Head of caudate nucleus (tissue), 42 donors: ENCODE results near the gene HINFP.
"Not testable (repeated sequence)": the region's sequence is repeated elsewhere in the genome, so short reads cannot be mapped to it uniquely, and the experiment has no call there.

Experiments used
- DNase-seq, 42 donors: peaks; one replicate each; pipeline versions ENCODE4 v3.0.0 to v3.0.0-alpha.2; 2020 to 2021; ENCODE audit warnings: mixed read lengths in 7 of 42
- intact Hi-C: fragments of 100-400 bp; cut with DNase I; formaldehyde crosslinking; loops from one replicate; pipeline ENCODE4 v1.15.0; 2022

HINFP gene

DNA sequence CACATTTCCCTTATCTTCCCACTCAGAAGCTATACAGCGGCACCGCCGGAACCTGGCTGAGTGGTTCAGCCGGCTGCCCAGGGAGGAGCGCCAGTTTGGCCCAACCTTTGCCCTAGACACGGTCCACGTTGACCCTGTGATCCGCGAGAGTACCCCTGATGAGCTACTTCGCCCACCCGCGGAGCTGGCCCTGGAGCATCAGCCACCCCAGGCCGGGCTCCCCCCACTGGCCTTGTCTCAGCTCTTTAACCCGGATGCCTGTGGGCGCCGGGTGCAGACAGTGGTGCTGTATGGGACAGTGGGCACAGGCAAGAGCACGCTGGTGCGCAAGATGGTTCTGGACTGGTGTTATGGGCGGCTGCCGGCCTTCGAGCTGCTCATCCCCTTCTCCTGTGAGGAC lies 52.1 kb downstream of the HINFP start:
- intact Hi-C loops = no loop called here

DNA sequence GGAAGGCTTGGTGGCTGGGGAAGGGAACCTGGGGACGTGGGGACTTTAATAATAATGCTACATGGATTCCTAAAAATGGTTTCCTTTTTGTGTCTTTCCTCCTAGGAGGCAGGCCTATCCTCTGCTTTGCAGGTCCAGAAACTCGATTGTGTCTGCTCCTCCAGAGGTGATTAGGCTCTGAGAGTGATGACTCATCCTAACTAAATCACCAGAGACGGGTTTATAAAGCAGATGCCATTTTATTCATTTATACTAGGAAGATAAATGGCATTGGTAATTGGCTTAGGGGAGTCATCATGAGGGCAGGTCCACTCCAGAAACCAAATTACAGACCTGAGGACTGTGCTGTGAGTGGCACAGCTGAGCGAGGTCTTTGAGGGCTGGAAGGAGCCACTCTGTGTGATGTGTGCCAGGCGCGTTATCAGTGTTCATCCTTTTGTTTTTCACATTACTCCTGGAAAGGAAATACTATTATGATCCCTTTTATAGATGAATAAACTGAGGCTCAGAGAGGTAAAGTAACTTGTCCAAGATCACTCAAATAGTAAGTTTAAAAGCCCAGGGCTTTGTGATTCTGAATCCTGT lies 54.2 kb downstream of the HINFP start:
- peak in 5 of 42 donors; percentile 11 to 44 (median 13) for DNase-seq
- intact Hi-C loops = no loop called here

More for the DNA sequence above, 52.1 kb downstream of the HINFP start:
- no peak for DNase-seq

DNA sequence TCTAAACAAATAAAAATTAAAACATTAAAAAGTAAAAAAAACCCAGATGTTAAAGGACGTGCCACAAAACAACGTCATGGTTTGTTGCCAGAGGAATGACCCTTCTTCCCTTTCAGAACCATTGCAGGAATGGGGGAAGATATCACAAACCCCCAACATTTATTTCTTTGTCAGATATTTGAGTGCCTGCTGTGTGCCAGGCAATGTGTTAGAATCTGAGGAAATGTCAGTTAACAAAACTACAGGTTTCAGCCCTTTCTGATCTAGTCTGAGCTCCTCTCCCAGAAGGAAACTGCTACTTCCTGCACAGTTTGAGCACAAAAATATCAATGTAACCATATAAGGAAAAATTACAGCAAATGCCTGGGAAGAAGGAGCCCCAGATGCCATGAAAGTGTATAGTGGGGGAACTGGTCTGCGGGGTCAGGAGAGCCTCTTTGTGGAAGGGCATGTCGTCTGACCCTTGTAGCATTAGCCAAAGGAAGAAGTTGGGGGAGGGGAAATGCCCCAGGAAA lies 56.8 kb downstream of the HINFP start:
- no peak for DNase-seq
- intact Hi-C loops = no loop called here

DNA sequence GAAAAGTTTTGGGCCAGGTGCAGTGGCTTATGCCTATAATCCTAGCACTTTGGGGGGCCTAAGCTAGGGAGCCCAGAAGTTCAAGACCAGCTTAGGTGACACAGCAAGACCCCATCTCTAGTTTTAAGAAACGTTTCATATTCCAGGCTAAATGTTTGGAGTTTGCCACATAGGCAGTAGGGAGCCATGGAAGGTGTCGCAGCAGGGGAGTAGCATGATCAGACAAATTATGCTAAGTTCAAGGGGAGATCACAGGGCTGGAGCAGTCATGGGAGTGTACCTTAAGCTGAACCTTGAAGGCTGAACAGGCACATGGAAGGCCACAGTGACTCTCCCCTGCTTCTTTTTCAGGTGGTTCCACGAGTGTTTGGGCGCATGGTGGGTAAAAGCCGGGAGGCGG lies 58.0 kb downstream of the HINFP start:
- intact Hi-C loops = no loop called here
- no peak for DNase-seq

DNA sequence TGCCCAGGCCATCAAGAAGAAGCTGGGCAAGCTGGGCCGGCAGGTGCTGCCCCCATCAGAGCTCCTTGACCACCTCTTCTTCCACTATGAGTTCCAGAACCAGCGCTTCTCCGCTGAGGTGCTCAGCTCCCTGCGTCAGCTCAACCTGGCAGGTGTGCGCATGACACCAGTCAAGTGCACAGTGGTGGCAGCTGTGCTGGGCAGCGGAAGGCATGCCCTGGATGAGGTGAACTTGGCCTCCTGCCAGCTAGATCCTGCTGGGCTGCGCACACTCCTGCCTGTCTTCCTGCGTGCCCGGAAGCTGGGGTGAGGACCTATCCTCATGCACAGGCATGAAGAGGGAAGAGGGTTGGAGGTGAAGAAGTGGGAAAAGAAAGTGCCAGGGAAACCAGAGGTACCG lies 58.6 kb downstream of the HINFP start:
- intact Hi-C loops = no loop called here
- DNase-seq = no peak

DNA sequence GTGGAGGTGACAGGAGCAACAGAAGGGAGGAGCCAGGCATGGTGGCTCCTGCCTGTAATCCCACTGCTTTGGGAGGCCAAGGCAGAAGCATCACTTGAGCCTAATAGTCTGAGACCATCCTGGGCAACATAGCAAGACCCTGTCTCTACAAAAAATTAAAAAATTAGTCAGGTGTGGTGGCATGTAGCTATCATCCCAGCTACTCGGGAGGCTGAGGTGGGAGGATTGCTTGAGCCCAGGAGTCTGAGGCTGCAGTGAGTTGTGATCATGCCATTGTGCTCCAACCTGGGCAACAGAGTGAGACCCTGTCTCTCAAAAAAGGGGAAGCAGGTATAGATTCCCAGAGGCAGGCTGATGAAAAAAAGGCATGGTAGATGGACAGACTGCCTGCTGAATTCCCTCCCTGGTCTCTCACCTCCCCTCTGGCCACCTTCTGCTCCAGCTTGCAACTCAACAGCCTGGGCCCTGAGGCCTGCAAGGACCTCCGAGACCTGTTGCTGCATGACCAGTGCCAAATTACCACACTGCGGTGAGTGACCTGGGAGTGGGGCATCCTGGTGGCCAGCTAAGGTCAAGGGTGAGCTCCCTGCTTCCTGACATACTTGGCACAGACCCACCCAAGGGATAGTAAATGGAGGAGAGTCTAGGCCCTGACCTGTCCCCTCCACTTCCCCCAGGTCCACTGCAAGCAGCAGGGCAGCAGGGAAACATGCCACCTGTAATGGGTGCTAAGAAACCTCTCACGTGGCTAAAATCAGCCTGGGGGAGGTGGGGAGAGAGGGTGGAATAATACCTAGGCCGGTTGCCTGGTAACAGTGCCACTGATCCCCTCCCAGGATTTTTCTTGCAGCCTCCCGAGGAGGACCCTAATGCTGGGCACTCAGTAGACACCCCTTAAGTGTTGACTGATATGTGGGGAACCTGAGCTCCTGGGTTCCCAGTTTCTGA lies 59.6 kb downstream of the HINFP start:
- DNase-seq = no peak
- intact Hi-C loops = no loop called here

DNA sequence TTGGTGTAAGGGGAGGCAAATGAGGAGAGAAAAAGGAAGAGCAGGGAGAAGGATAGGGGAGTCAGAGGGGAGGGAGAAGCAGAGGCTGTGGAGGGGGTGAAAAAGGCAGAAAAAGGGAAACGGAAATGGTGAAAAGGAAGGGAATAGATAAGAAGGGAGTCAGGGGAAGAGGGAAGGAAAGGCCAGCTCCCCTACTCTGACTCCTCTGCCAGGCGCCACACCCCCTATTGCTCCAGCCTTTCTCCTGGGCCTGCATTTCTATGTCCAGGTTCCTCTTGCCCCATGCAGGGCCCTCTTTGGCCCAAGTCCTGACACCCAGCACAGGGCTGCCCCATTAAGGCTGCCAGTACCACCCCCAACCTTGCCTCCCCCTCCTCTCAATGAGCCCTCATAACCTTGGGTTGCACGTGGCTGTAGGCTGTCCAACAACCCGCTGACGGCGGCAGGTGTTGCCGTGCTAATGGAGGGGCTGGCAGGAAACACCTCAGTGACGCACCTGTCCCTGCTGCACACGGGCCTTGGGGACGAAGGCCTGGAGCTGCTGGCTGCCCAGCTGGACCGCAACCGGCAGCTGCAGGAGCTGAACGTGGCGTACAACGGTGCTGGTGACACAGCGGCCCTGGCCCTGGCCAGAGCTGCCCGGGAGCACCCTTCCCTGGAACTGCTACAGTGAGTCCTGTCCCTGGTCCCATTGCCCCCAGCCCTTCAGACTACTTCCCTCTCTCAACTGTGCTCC lies 60.5 kb downstream of the HINFP start:
- no peak for DNase-seq
- intact Hi-C loops = no loop called here

DNA sequence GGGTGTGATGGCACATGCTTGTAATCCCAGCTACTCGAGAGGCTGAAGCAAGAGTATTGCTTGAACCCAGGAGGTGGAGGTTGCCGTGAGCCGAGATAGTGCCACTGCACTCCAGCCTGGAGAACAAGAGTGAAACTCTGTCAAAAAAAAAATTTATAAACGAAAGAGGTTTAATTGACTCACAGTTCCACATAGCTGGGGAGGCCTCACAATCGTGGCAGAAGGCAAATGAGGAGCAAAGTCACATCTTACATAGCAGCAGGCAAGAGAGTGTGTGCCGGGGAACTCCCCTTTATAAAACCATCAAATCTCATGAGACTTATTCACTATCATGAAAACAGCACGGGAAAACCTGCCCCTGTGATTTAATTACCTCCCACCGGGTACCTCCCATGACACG lies 63.0 kb downstream of the HINFP start:
- DNase-seq, intact Hi-C loops: not testable (repeated sequence)
